GM04503 (cell line): ENCODE measurements around the gene CA5A.
"Not testable (repeated sequence)": the region's sequence is repeated elsewhere in the genome, so short reads cannot be mapped to it uniquely, and the experiment has no call there.

Experiments used
- DNase-seq: peaks from one replicate; pipeline ENCODE4 v3.0.0-alpha.2; 2012; ENCODE audit warnings: low read depth

Gene CA5A

DNA sequence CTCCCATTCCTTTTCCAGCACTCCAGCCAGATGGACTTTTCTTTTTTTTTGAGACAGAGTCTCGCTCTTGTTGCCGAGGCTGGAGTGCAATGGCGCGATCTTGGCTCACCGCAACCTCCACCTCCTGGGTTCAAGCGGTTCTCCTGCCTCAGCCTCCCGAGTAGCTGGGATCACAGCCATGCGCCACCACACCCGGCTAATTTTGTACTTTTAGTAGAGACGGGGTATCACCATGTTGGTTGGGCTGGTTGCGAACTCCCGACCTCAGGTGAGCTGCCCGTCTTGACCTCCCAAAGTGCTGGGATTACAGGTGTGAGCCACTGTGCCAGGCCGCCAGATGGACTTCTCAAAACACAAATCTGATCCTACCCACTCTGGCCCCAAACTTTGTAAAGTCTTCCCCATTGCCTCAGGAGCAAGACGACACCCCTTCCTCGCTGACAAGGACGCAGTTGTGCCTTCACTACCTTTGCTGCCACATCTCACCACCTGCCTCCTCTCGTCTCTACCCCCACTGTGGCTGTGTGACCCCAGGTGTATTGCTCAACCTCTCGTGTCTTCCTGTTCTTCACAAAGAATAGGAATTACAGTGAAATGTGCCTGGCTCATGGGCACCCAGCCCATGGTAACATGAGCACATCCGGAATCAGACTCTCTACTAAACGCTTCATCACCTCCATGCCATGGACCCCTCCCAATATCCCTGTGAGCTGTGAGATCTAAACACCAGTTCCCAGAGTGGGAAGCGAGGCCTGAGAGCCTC, 11.2 kb upstream of the CA5A start:
- no peak for DNase-seq

DNA sequence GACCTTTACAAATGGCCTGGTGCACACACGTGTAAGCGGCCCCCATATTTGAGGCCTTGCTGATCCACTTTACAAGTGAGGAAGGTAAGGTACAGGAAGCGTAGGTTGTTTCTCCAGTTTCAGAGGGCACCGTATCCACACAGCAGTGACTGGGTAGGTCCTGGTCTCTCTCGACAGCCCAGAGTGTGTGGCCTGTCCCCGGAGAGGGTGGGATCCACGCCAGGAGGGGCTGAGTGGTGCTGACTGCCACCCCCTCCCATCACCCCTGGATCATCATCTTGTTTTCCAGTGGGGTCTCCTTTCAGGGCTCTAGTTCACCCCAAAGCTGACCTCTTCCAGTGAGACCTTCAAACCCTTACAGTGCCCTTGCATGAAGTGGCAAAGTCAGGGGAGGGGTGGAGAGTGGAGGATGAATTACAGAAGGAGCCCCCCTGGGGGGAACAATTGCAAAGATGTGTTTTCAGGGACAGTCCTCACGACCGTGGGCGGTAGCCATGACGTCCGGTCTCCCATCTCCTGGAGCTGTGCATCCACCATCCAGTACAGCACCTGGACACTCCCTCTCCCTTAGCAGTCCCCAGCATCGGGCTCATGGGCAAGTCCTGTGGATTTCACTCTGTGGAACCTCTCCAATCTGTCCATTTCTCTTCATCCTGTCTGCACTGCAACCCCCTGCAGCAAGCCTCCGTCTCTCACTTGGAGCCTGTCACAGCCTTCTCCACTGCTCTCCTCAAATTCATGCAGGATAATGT, 10.4 kb upstream of the CA5A start:
- DNase-seq: no peak

GRCh38 chr16:87945351-87946042, 9.2 kb upstream of the CA5A start:
- no peak for DNase-seq

- no peak for DNase-seq
Observed at GRCh38 chr16:87942680-87943079, 6.4 kb upstream of the CA5A start.

- DNase-seq: no peak
Observed at GRCh38 chr16:87939562-87940423, 3.5 kb upstream of the CA5A start.

DNA sequence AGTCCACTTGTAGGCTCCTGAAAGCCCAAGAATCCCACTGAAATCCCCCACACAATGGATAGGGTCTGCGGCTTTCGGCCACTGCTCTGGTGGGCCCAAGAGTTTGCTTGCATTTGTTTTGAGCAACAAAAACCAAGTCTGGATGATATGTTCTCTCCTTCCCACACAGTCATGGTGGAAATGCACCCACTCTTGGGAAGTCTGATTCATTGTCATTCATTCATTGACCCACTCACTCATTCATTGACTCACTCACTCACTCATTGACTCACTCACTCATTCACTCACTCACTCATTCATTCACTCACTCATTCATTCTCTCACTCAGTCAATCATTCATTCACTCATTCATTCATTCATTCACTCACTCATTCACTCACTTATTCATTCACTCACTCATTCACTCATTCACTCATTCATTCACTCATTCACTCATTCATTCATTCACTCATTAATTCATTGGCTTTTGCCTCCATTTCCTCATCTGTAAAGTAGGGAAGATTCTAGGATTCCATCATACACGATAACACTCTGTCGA, 2.2 kb upstream of the CA5A start:
- no peak for DNase-seq

- DNase-seq: not testable (repeated sequence)
Observed at GRCh38 chr16:87937231-87937542, 858 bp upstream of the CA5A start.

- not testable (repeated sequence) for DNase-seq
Observed at GRCh38 chr16:87936016-87936374, 334 bp downstream of the CA5A start.

GRCh38 chr16:87934752-87935425, 1.4 kb downstream of the CA5A start:
- DNase-seq: not testable (repeated sequence)

GRCh38 chr16:87933140-87933495, 3.2 kb downstream of the CA5A start:
- DNase-seq: no peak

DNA sequence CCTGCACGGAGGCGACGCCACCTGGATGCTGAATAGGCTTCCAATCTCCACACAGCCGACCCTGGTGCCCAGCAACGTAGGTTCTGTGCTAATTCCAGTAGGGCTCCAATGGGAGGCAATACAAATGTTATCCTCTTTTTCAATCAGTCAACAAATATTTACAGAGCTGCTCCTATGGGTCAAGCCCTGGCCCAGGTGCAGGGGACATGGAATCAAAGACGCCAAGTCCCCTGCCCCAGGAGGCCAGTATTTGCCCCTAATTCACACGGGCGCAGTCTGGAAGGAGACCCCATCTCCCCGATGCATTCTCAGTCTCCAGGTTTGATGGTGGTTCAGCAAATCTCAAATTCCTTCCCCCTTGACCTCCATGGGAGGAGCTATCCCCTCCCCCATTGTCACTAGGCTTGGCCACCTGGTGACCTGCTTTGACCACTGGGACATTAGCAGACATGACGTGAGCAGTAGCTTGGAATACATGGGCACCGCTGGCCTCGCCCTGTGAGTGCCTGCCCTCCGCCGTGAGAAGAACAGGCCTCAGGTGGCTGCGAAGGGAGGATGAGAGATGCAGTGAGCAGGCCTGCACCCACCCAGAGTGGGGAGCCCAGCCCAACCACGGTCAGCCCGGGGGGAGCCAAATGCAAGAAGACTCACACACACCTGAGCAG, 3.7 kb downstream of the CA5A start:
- not testable (repeated sequence) for DNase-seq

- no peak for DNase-seq
Observed at GRCh38 chr16:87931504-87931903, 4.8 kb downstream of the CA5A start.

GRCh38 chr16:87930456-87930855, 5.9 kb downstream of the CA5A start:
- no peak for DNase-seq

- DNase-seq: no peak
Observed at GRCh38 chr16:87929986-87930385, 6.3 kb downstream of the CA5A start.

DNA sequence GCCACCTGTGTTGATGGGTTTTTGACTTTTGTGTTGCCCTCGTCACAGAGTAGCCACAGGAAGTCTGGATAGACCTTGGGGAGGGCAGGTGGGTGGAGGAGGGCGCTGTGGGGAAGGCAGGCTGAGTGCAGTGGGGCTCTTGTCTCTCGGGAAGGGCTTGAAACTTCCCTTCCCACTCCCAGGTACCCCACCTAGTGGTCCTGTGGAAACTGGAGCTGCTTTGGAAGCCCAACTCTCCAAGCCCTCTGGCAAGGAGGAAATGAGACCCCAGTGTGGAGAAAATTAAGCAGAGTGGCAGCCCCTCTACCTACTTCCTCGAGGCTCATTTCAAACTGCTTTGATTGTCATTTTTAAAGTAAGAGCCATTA, 9.2 kb downstream of the CA5A start:
- DNase-seq: no peak

- DNase-seq: no peak
Observed at GRCh38 chr16:87926246-87927194, 9.8 kb downstream of the CA5A start.

- DNase-seq: no peak
Observed at GRCh38 chr16:87924811-87925670, 11.3 kb downstream of the CA5A start.

- DNase-seq: no peak
Observed at GRCh38 chr16:87924041-87924810, 12.1 kb downstream of the CA5A start.
